ENCODE results near the gene USP33. TPM values are rescaled to one million over a fixed set of nuclear protein-coding genes. Genes with fewer than 3 reads are reported as not detected.

The USP33 gene
- 65.3 TPM for total RNA-seq

- intact Hi-C loops (cut with DNase I), result loop anchor here (5.0 kb wide), 1 partner anchor 77 kb away; the partner anchor contains the start of gene ZZZ3
These were observed at the start of gene USP33 for GRCh38 chr1:77759071-77760028. USP33 (minus strand) TSS chr1:77759852; CDS start chr1:77741697, 18,155 bp downstream.

GRCh38 chr1:77803371-77803770 lies 43.7 kb upstream of the USP33 start:
- DNase-seq (ENCODE audit: extremely low spot score in 2 of 2), result no peak
- Histone ChIP-seq H3K9me3 (no peaks in the 10 kb centered on the region), H3K36me3 (peaks cover 0 to 41% of the 10 kb centered on the region in 2 donors), H3K4me1 (no peaks in the 10 kb centered on the region), H3K27me3 (no peaks in the 10 kb centered on the region), H3K27ac (no peak overlapping the region), H3K4me3 (no peak overlapping the region)
- no peak for TF ChIP-seq CTCF (IDR thresholded peaks at IDR 0.05)
- TF ChIP-seq POLR2AphosphoS5 (IDR thresholded peaks at IDR 0.05; ENCODE audit: insufficient read depth in 1 of 2, low read depth in 1 of 2), result no peak
- no peak for TF ChIP-seq POLR2A (IDR thresholded peaks at IDR 0.05)
- intact Hi-C loops (cut with DNase I), result no loop called here

More at GRCh38 chr1:77759071-77760028, at the start of gene USP33:
- Histone ChIP-seq H3K36me3 (no peaks in the 10 kb centered on the region), H3K27ac (peak within 1 kb of the TSS; percentile 90), H3K4me3 (peak within 1 kb of the TSS; percentile 80 to 96), H3K27me3 (no peaks in the 10 kb centered on the region), H3K9me3 (no peaks in the 10 kb centered on the region), H3K4me1 (peaks cover 43% of the 10 kb centered on the region)
- TF ChIP-seq POLR2A (IDR thresholded peaks at IDR 0.05) (peak in 1 of 2 donors; percentile 69), POLR2AphosphoS5 (IDR thresholded peaks at IDR 0.05; ENCODE audit: insufficient read depth in 1 of 2, low read depth in 1 of 2) (peak; percentile 62 to 95), CTCF (IDR thresholded peaks at IDR 0.05) (no peak)
- peak in 1 of 2 donors; percentile 87 for DNase-seq (ENCODE audit: extremely low spot score in 2 of 2)

- intact Hi-C loops (cut with DNase I), result no loop called here
- H3K27me3 ChIP-seq, result no peaks in the 10 kb centered on the region
- no peak for DNase-seq (ENCODE audit: extremely low spot score in 2 of 2)
- H3K9me3 ChIP-seq, result no peaks in the 10 kb centered on the region
- TF ChIP-seq POLR2AphosphoS5 (IDR thresholded peaks at IDR 0.05; ENCODE audit: insufficient read depth in 1 of 2, low read depth in 1 of 2) (no peak), POLR2A (IDR thresholded peaks at IDR 0.05) (no peak), CTCF (IDR thresholded peaks at IDR 0.05) (no peak)
- no peaks in the 10 kb centered on the region for H3K4me1 ChIP-seq
- H3K36me3 ChIP-seq, result peaks cover 0 to 29% of the 10 kb centered on the region in 2 donors
- no peak overlapping the region for H3K27ac ChIP-seq
- H3K4me3 ChIP-seq, result no peak overlapping the region
These were observed 42.4 kb upstream of the USP33 start for GRCh38 chr1:77802026-77802425.

- intact Hi-C loops (cut with DNase I), result no loop called here
These were observed 38.3 kb upstream of the USP33 start for GRCh38 chr1:77797991-77798390.

More at GRCh38 chr1:77797991-77798390, 38.3 kb upstream of the USP33 start:
- Histone ChIP-seq H3K4me1 (no peaks in the 10 kb centered on the region), H3K9me3 (no peaks in the 10 kb centered on the region), H3K27ac (no peak overlapping the region), H3K36me3 (peaks cover 0 to 15% of the 10 kb centered on the region in 2 donors), H3K27me3 (no peaks in the 10 kb centered on the region), H3K4me3 (no peak overlapping the region)
- no peak for TF ChIP-seq POLR2AphosphoS5 (IDR thresholded peaks at IDR 0.05; ENCODE audit: insufficient read depth in 1 of 2, low read depth in 1 of 2)
- TF ChIP-seq CTCF (IDR thresholded peaks at IDR 0.05), result no peak
- no peak for TF ChIP-seq POLR2A (IDR thresholded peaks at IDR 0.05)
- no peak for DNase-seq (ENCODE audit: extremely low spot score in 2 of 2)
